Lower lobe of right lung (tissue), 2 donors: ENCODE measurements around the gene BLACAT1. TPM values are rescaled to one million over a fixed set of nuclear protein-coding genes. Genes with fewer than 3 reads are reported as not detected.

Experiments
- ATAC-seq, 2 donors: fragments of 200-7000 bp; cut with Tn5 transposase; one replicate each; pipeline ENCODE4 v1.9.1; 2020 to 2022; ENCODE audit warnings: mild to moderate bottlenecking in 2 of 2, moderate library complexity in 2 of 2
- DNase-seq: peaks from one replicate; pipeline ENCODE4 v3.0.0-alpha.2; 2020
- H3K27ac ChIP-seq: fragments of 200-600 bp; one replicate; pipeline ENCODE4 v1.8.0; 2022
- H3K27me3 ChIP-seq: fragments of 200-600 bp; one replicate; pipeline ENCODE4 v1.8.0; 2022; ENCODE audit warnings: low read depth
- H3K36me3 ChIP-seq: fragments of 200-600 bp; one replicate; pipeline ENCODE4 v1.8.0; 2022; ENCODE audit warnings: mild to moderate bottlenecking
- H3K4me1 ChIP-seq: fragments of 200-600 bp; one replicate; pipeline ENCODE4 v1.8.0; 2022
- H3K4me3 ChIP-seq: fragments of 200-600 bp; one replicate; pipeline ENCODE4 v1.8.0; 2022; ENCODE audit warnings: mild to moderate bottlenecking
- H3K9me3 ChIP-seq: fragments of 200-600 bp; one replicate; pipeline ENCODE4 v1.8.0; 2022
- intact Hi-C: fragments of 100-400 bp; cut with DNase I; formaldehyde crosslinking; loops from one replicate; pipeline ENCODE4 v1.11.0; 2022
- long read RNA-seq: library from polyadenylated mRNA; unstranded; transcript quantifications from one replicate; pipeline ENCODE4 v2.0.0, GENCODE V29; 2021
- total RNA-seq: library from RNA; stranded (reverse); fragmentation: NEBNext Ultra II Directional; extraction: Animal tissue kit (Norgen Biotek cat#: 25700); gene quantifications from one replicate; pipeline ENCODE4 v1.2.1, GENCODE V29; 2021
- TF ChIP-seq, protein P1 (sequence below): fragments of 200-600 bp; IDR thresholded peaks from one replicate; pipeline ENCODE4 v1.8.0; 2022; ENCODE audit warnings: antibody characterized with exemption, mild to moderate bottlenecking
- donor health status: DM: no; HTN: yes; CAD: no; lungs with severe emphysema.

The BLACAT1 gene
- total RNA-seq, result 1.0 TPM
- long read RNA-seq, partial matches to known transcripts, result 0 of 1 reads
- long read RNA-seq, other reads (novel, unspliced or antisense), result 0 of 1 reads

DNA sequence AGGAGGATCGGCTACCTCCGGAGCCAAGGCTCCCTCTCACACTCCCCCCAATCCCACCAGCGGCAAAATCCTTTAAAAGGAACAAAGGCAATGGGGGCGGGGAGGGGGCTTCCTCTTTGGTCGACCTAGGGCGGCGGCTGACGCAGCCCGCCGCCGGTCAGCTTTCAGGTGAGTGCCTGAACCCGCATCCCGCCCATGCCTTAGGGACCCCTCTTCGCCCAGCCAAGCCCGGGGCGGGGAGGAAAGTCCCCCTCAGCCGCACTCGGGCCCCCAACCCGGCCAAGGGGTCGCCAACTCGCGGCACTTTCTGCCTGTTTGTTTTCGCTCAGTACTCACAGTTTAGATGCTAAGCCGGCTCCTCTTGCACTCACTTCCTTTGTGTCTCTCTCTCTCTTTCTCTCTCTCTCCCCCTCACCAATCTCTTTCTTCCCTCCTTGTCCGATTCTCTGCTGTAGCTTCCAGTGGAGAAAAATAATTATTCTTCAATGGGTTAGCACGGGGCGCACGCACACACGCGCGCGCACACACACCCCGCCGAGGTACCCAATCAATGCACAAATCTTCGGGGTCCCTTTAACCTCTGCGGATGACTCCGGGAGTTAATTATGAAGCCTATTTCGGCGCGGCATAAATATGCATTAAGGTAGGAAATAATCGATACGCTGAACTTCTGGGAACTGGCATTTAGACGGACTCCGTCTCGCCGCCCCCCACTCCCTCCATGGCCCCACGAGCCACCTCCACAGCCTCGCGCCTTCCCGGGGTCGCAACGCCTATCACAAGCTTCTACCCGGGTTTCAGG lies at the start of gene BLACAT1:
Gene BLACAT1 (minus strand): TSS at position 465 of the 802 bp plus-strand sequence.
- H3K4me3 ChIP-seq, result peak within 1 kb of the TSS; percentile 34

DNA sequence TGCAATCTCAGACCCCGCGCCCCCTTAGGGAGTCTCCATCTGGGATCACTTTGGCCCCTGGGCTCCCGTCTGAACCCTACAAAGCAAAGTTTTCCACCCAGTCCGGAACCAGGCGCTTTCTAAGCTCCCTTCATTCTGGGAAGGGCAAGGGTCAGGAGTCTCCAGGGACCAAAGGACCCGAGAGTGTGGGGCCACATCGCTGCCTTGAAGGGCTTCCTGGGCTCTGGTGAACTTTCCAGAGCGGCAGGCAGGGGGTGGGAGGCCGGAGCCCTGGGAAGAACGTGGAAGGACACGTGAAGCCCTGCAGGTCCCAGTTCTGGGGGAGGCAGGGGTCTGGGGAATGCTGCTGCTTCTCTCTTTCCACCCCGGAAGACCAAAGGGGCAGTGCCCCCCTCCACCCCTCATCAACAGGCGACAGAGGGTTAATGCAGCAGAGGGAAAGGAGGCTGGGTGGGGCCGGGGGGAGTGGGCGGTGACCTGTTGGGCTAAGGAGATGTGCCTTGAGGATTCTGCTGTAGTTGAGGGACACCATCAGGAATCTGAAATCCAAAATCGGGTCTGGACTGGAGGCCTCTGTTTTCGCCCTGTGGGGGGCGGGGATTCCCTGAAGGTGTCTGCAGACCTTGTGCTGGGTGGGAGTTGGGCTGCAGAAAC lies 49.4 kb upstream of the BLACAT1 start:
- TF ChIP-seq, protein P1, sequence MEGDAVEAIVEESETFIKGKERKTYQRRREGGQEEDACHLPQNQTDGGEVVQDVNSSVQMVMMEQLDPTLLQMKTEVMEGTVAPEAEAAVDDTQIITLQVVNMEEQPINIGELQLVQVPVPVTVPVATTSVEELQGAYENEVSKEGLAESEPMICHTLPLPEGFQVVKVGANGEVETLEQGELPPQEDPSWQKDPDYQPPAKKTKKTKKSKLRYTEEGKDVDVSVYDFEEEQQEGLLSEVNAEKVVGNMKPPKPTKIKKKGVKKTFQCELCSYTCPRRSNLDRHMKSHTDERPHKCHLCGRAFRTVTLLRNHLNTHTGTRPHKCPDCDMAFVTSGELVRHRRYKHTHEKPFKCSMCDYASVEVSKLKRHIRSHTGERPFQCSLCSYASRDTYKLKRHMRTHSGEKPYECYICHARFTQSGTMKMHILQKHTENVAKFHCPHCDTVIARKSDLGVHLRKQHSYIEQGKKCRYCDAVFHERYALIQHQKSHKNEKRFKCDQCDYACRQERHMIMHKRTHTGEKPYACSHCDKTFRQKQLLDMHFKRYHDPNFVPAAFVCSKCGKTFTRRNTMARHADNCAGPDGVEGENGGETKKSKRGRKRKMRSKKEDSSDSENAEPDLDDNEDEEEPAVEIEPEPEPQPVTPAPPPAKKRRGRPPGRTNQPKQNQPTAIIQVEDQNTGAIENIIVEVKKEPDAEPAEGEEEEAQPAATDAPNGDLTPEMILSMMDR, result no peak
- Histone ChIP-seq H3K4me1 (peaks cover 21% of the 10 kb centered on the region), H3K27me3 (no peaks in the 10 kb centered on the region), H3K4me3 (peak overlapping the region; percentile 61), H3K27ac (peak overlapping the region; percentile 44), H3K9me3 (no peaks in the 10 kb centered on the region), H3K36me3 (no peaks in the 10 kb centered on the region)
- ATAC-seq, result peak; percentile 14 to 41
- intact Hi-C loops, result no loop called here
- no peak for DNase-seq

More for the DNA sequence above, at the start of gene BLACAT1:
- intact Hi-C loops, result no loop called here
- no peaks in the 10 kb centered on the region for H3K9me3 ChIP-seq
- no peak within 1 kb of the TSS for H3K27ac ChIP-seq
- peaks cover 23% of the 10 kb centered on the region for H3K4me1 ChIP-seq
- no peak for DNase-seq
- no peak for ATAC-seq
- no peaks in the 10 kb centered on the region for H3K36me3 ChIP-seq
- H3K27me3 ChIP-seq, result peaks cover 88% of the 10 kb centered on the region
- TF ChIP-seq, protein P1, result no peak

DNA sequence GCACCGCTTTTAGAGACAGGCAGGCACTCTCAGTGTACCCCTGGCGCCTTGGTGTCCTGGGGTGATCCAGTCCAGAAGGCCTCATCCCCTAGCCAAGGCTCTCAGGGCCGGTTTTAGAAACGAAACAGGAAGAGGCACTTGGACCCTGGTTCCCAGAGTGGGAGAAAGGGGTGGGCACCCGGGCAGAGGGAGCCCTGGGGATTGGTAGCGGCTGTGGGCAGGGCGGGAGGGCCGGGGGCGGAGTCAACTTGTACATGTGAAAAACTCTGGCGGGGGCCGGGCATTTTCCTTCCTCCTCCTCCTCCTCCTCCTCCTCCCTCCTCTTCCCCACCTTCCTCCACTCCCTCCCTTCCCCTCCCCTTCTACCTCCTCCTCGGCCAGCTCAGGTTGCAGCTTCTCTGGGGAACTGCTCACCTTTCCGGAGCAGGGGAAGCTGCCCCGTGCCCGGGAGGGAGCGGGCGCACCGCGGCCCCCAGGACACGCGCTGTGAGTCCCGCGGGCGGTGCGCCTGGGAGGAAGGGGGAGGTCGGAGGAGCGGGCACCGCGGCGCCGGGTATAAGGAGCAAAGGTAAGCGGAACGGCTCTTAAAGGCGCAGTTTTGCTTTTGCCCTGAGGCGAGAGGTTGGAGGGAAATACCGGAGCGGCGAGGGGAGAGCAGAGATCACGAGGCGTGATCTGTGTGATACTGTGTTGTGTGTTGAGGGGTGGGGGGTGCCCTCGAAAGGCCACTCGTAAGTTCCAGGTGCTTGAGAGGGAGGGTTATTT lies 48.6 kb upstream of the BLACAT1 start, which contains the start of gene CDK18:
Gene CDK18 (plus strand): TSS at position 359 of the 765 bp plus-strand sequence. CDS start 18,499 bp downstream, outside the sequence.
- Histone ChIP-seq H3K27me3 (no peaks in the 10 kb centered on the region), H3K27ac (peak within 1 kb of the TSS; percentile 50), H3K4me1 (peaks cover 21% of the 10 kb centered on the region), H3K9me3 (no peaks in the 10 kb centered on the region), H3K36me3 (no peaks in the 10 kb centered on the region), H3K4me3 (peak within 1 kb of the TSS; percentile 61)
- DNase-seq (peak; percentile 93), ATAC-seq (peak; percentile 93 to 94)
- intact Hi-C loops, result no loop called here
- TF ChIP-seq, protein P1, result no peak

DNA sequence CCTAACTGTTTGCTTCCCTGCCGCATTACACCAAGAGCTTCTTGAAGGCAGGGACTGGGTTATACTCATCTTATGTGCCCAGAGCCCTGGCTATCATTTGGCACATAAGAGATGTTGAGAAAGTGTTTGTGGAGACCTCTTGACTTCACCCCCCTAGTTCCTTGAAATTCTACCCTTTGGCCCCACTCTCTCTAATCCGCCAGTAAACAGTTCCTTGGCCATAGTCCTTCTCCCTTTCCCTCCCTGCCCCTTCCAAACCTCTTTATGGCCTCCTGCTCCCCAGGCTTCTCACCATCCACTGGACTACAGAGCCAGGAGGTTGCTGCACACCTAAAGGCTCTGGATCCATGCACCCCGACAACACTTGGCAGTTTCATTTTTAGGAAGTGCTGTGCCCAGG lies 47.1 kb upstream of the BLACAT1 start:
- H3K27me3 ChIP-seq, result no peaks in the 10 kb centered on the region
- TF ChIP-seq, protein P1, result no peak
- no peak for DNase-seq
- H3K27ac ChIP-seq, result no peak overlapping the region
- no peaks in the 10 kb centered on the region for H3K9me3 ChIP-seq
- no peak for ATAC-seq
- peaks cover 21% of the 10 kb centered on the region for H3K4me1 ChIP-seq
- H3K36me3 ChIP-seq, result no peaks in the 10 kb centered on the region
- no peak overlapping the region for H3K4me3 ChIP-seq
- intact Hi-C loops, result no loop called here

DNA sequence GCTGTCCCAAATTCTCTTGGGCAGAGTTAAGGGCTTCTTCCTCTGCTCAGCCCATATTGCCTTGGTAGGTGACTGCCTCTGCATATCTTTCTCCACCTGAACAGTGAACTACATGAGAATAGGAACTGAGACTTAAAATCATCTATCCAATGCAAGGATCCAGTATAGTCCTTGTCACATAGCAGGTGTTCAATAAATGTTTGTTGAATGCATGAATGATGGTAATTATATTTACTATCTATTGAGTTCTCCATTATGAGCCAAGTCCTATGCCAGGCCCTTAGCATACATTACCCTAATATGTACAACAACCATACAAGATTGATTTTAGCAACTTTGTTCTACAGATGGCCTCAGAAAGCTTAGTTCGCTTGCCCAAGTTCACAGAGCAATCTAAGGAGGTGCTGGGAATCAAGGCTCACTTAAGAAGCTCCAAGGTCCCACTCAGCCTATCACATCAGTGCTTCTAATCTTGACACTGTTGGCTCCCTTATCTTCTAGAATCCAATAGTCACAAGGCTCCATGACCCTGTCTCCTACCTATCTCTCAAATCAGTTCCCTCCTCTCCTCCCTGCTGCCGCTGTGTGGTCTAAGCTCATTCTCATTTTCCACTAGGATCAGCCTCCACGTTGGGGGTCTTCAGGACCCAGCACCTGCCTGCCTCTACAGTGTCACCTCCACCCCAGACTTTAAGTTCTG lies 46.4 kb upstream of the BLACAT1 start:
- TF ChIP-seq, protein P1, result no peak
- H3K27ac ChIP-seq, result no peak overlapping the region
- DNase-seq (no peak), ATAC-seq (no peak)
- no peak overlapping the region for H3K4me3 ChIP-seq
- peaks cover 21% of the 10 kb centered on the region for H3K4me1 ChIP-seq
- no peaks in the 10 kb centered on the region for H3K36me3 ChIP-seq
- intact Hi-C loops, result no loop called here
- H3K27me3 ChIP-seq, result no peaks in the 10 kb centered on the region
- H3K9me3 ChIP-seq, result no peaks in the 10 kb centered on the region
